Heart left ventricle (tissue), 13 donors: ENCODE data around the gene ZNF516.

Source experiments
- POLR2A ChIP-seq, 2 donors: fragments of 450-650 bp; IDR thresholded peaks; one replicate each; pipeline ENCODE4 v1.6.1; 2017; ENCODE audit warnings: antibody characterized with exemption in 2 of 2, mild to moderate bottlenecking in 2 of 2, moderate library complexity in 2 of 2
- TF ChIP-seq, protein P1 (sequence below), 12 donors: fragments of 200-600 bp; sonication (generic) in 4 of 12; IDR thresholded peaks; one replicate each; pipeline versions ENCODE4 v1.5.0 to v1.8.0; 2018 to 2022; ENCODE audit warnings: antibody characterized with exemption in 12 of 12, mild to moderate bottlenecking in 5 of 12
- donor health status: ischemic (EF 13 %, LVEDD 7.1; RV severe dilation, severe dysfunction).
- donor health status: DM: no; HTN: yes; CAD: no.
- donor health status: DM: no; HTN: no; CAD: no.
- donor health status: ischemic (EF 25% LVEDD 6.9; RV normal size, moderate dysfunction).
- donor health status: ischemic (EF 25% LVEDD 5.7; RV mildly dilated, moderate dysfunction).
- donor health status: ischemic (EF 35%, LVEDD 5.7; RV mildly dilated, moderate dysfunction).
- donor health status: nonischemic (EF 11% LVEDD 7.7; RV severe dilation, severe dysfunction).
- donor health status: DM: yes; HTN: yes; CAD: no.
- donor health status: PGD.
- donor health status: ischemic (EF 29% LVEDD 5.4; RV normal size, mild dysfunction).
- donor health status: nonischemic (EF 23%, LVEDD 6.1; RV moderate dilation, normal function).

DNA sequence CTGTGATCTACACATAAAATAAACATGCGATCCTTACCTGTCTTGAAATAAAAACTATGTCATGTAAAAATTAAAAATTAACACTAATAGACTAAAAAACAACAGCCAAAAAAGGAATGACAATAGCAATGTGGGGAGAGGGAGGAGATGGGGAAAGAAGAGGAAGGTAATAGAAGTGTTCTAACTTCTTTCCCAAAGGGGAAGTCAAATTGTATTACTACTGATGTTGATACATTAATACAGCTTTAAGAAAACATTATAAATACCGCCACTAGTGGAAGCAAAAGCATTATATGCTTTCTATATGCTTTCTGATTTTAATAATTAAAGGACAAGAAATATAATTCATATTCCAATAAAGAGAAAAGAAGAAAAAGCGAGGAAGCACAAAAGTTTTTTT is 22.2 kb downstream of the ZNF516 start:
- TF ChIP-seq, protein P1, sequence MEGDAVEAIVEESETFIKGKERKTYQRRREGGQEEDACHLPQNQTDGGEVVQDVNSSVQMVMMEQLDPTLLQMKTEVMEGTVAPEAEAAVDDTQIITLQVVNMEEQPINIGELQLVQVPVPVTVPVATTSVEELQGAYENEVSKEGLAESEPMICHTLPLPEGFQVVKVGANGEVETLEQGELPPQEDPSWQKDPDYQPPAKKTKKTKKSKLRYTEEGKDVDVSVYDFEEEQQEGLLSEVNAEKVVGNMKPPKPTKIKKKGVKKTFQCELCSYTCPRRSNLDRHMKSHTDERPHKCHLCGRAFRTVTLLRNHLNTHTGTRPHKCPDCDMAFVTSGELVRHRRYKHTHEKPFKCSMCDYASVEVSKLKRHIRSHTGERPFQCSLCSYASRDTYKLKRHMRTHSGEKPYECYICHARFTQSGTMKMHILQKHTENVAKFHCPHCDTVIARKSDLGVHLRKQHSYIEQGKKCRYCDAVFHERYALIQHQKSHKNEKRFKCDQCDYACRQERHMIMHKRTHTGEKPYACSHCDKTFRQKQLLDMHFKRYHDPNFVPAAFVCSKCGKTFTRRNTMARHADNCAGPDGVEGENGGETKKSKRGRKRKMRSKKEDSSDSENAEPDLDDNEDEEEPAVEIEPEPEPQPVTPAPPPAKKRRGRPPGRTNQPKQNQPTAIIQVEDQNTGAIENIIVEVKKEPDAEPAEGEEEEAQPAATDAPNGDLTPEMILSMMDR (IDR thresholded peaks at IDR 0.05) = no peak
- no peak for TF ChIP-seq POLR2A (IDR thresholded peaks at IDR 0.05)
